GM12878 (cell line): ENCODE data around the gene PMF1. TPM values are rescaled to one million over a fixed set of nuclear protein-coding genes. Genes with fewer than 3 reads are reported as not detected.

ENCODE experiments used
- BACH1 ChIP-seq: fragments of 450-650 bp; IDR thresholded peaks from 2 replicates; pipeline ENCODE4 v1.6.1; 2017; ENCODE audit warnings: mild to moderate bottlenecking, borderline replicate concordance
- BHLHE40 ChIP-seq, 2 experiments: fragments of 450-650 bp in 1 of 2; IDR thresholded peaks; 2 replicates each; pipeline ENCODE4 v1.6.1; 2011 to 2017; ENCODE audit warnings: low read depth in 2 of 2, borderline replicate concordance in 1 of 2, improper control_type of control experiment in 1 of 2, low read length in 1 of 2, mild to moderate bottlenecking in 1 of 2
- CBFB ChIP-seq: IDR thresholded peaks from 2 replicates; pipeline ENCODE4 v1.6.1; 2016; ENCODE audit warnings: antibody characterized with exemption, low read depth
- CHD1 ChIP-seq: IDR thresholded peaks from 2 replicates; pipeline ENCODE4 v1.6.1; 2012; ENCODE audit warnings: low read depth, low read length, improper control_type of control experiment
- CHD2 ChIP-seq: IDR thresholded peaks from 2 replicates; pipeline ENCODE4 v1.6.1; 2011; ENCODE audit warnings: low read depth, low read length, improper control_type of control experiment, borderline replicate concordance
- CREM ChIP-seq: IDR thresholded peaks from 2 replicates; pipeline ENCODE4 v1.6.1; 2014; ENCODE audit warnings: antibody characterized with exemption, low read depth
- DPF2 ChIP-seq: fragments of 450-650 bp; IDR thresholded peaks from 2 replicates; pipeline ENCODE4 v1.6.1; 2017; ENCODE audit warnings: mild to moderate bottlenecking
- HCFC1 ChIP-seq: fragments of 150-350 bp; IDR thresholded peaks from 2 replicates; pipeline ENCODE4 v1.6.1; 2014; ENCODE audit warnings: low read length
- IKZF1 ChIP-seq: fragments of 450-650 bp; conservative IDR thresholded peaks from 2 replicates; pipeline ENCODE4 v1.6.1; 2017; ENCODE audit warnings: antibody characterized with exemption, mild to moderate bottlenecking
- KAT2A ChIP-seq: conservative IDR thresholded peaks from 2 replicates; pipeline ENCODE4 v1.6.1; 2011; ENCODE audit warnings: low read depth, low read length; ENCODE audit not compliant: control insufficient read depth
- KLF5 ChIP-seq: fragments of 450-650 bp; IDR thresholded peaks from 2 replicates; pipeline ENCODE4 v1.6.1; 2014; ENCODE audit warnings: mild to moderate bottlenecking; ENCODE audit not compliant: partially characterized antibody
- MEF2A ChIP-seq: IDR thresholded peaks from 2 replicates; pipeline ENCODE4 v1.6.1; 2011; ENCODE audit warnings: low read depth, mild to moderate bottlenecking, low read length, moderate library complexity; ENCODE audit not compliant: insufficient read depth
- NFYB ChIP-seq: IDR thresholded peaks from 2 replicates; pipeline ENCODE4 v1.6.1; 2011; ENCODE audit warnings: low read depth, mild to moderate bottlenecking, low read length, improper control_type of control experiment, moderate library complexity; ENCODE audit not compliant: insufficient read depth
- PAX5 ChIP-seq: IDR thresholded peaks from 2 replicates; pipeline ENCODE4 v1.6.1; 2011; ENCODE audit warnings: low read depth, low read length, borderline replicate concordance
- POU2F2 ChIP-seq: IDR thresholded peaks from 3 replicates; pipeline ENCODE4 v1.6.1; 2011; ENCODE audit warnings: low read depth, mild to moderate bottlenecking, low read length, borderline replicate concordance
- RAD21 ChIP-seq: IDR thresholded peaks from 2 replicates; pipeline ENCODE4 v1.6.1; 2011; ENCODE audit warnings: mild to moderate bottlenecking, low read depth, low read length, moderate library complexity; ENCODE audit not compliant: insufficient read depth
- RFX5 ChIP-seq: IDR thresholded peaks from 2 replicates; pipeline ENCODE4 v1.6.1; 2011; ENCODE audit warnings: low read depth, low read length, improper control_type of control experiment
- STAT1 ChIP-seq: fragments of 450-650 bp; conservative IDR thresholded peaks from 2 replicates; pipeline ENCODE4 v1.6.1; 2014; ENCODE audit warnings: antibody characterized with exemption, mild to moderate bottlenecking
- STAT3 ChIP-seq: IDR thresholded peaks from 2 replicates; pipeline ENCODE4 v1.6.1; 2011; ENCODE audit warnings: low read depth, low read length, improper control_type of control experiment
- SUZ12 ChIP-seq: fragments of 200-600 bp; sonication (generic); IDR thresholded peaks from one replicate; pipeline ENCODE4 v1.6.1; 2018; ENCODE audit warnings: antibody characterized with exemption, mild to moderate bottlenecking; ENCODE audit not compliant: unreplicated experiment
- TCF12 ChIP-seq: IDR thresholded peaks from 2 replicates; pipeline ENCODE4 v1.6.1; 2011; ENCODE audit warnings: low read depth, mild to moderate bottlenecking, low read length
- TCF3 ChIP-seq: IDR thresholded peaks from 2 replicates; pipeline ENCODE4 v1.6.1; 2012; ENCODE audit warnings: low read depth, mild to moderate bottlenecking, low read length, borderline replicate concordance; ENCODE audit not compliant: insufficient read depth
- ZNF384 ChIP-seq: IDR thresholded peaks from 2 replicates; pipeline ENCODE4 v1.6.1; 2012; ENCODE audit warnings: low read depth, mild to moderate bottlenecking, low read length, improper control_type of control experiment, borderline replicate concordance
- polyA plus RNA-seq, 11 experiments: library from polyadenylated mRNA; depleted of rRNA in 4 of 11; unstranded in 6 of 11; stranded (reverse) in 5 of 11; fragments of >200 nt; fragmentation: Nextera tagmentation in 4 of 11; fragmentation: Illumina TruSeq in 1 of 11; extraction: Ambion mirVana in 4 of 11; extraction: Trizol in 1 of 11; gene quantifications; 1 replicate in 1 of 11; 2 replicates in 10 of 11; pipeline versions ENCODE4 v1.2.1 to v1.2.3, GENCODE V29; 2011 to 2016; ENCODE audit warnings: inconsistent platforms in 2 of 11, missing spikeins in 2 of 11, low read depth in 1 of 11
- total RNA-seq, 4 experiments: library from RNA; depleted of rRNA in 3 of 4; stranded (reverse); fragments of >200 nt in 3 of 4; fragmentation: Illumina TruSeq in 1 of 4; extraction: Trizol in 1 of 4; gene quantifications; 2 replicates each; pipeline versions ENCODE4 v1.2.1 to v1.2.3, GENCODE V29; 2013 to 2021
- TF ChIP-seq, protein P1 (sequence below): fragments of 450-650 bp; conservative IDR thresholded peaks from 2 replicates; pipeline ENCODE4 v1.6.1; 2017; ENCODE audit warnings: mild to moderate bottlenecking, moderate library complexity
- TF ChIP-seq, protein P2 (sequence below): IDR thresholded peaks from 2 replicates; pipeline ENCODE4 v1.6.1; 2011; ENCODE audit warnings: borderline replicate concordance, low read depth, mild to moderate bottlenecking, moderate library complexity, mixed read lengths, low read length; ENCODE audit not compliant: insufficient read depth; ENCODE audit errors: extremely low read length
- TF ChIP-seq, protein P3 (sequence below): IDR thresholded peaks from 2 replicates; pipeline ENCODE4 v1.6.1; 2012; ENCODE audit warnings: low read depth, low read length, improper control_type of control experiment
- TF ChIP-seq, protein P4 (sequence below): fragments of 450-650 bp; IDR thresholded peaks from 2 replicates; pipeline ENCODE4 v1.6.1; 2017; ENCODE audit warnings: antibody characterized with exemption, mild to moderate bottlenecking, moderate library complexity

PMF1 gene
- total and polyA plus RNA-seq, 10 of the 15 experiments (the other 5 are each of a cell fraction or from before 2014, with no cell fraction given), result 6.7 to 105 (median 67.3) TPM

DNA sequence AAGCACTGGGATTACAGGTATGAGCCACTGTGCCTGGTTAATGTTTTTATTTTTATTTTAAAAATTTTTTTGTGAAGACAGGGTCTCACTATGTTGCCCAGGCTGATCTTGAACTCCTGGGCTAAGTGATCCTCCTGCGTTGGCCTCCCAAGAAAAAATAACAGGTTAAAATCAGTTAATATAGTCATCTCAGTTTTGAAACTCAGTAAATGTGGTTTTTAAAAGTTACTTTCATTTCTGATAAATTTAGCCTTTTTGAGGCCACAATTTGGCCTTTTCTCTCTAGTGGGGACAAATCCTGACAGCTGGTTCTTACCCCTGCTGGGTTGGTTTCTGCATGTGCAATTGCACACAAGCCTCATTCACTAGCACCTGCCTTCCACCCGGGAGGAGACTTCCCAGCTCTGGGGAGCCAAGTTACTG lies 13.3 kb downstream of the PMF1 start (continued):
- TF ChIP-seq, protein P1, sequence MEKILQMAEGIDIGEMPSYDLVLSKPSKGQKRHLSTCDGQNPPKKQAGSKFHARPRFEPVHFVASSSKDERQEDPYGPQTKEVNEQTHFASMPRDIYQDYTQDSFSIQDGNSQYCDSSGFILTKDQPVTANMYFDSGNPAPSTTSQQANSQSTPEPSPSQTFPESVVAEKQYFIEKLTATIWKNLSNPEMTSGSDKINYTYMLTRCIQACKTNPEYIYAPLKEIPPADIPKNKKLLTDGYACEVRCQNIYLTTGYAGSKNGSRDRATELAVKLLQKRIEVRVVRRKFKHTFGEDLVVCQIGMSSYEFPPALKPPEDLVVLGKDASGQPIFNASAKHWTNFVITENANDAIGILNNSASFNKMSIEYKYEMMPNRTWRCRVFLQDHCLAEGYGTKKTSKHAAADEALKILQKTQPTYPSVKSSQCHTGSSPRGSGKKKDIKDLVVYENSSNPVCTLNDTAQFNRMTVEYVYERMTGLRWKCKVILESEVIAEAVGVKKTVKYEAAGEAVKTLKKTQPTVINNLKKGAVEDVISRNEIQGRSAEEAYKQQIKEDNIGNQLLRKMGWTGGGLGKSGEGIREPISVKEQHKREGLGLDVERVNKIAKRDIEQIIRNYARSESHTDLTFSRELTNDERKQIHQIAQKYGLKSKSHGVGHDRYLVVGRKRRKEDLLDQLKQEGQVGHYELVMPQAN, result peak; percentile 43; the same call in 1 of the 2 replicates
- TF ChIP-seq DPF2 (peak; percentile 80), KLF5 (no peak), TCF3 (peak; percentile 95; the same call in 1 of the 2 replicates), STAT1 (no peak), TCF12 (peak; percentile 98), BACH1 (peak; percentile 58; the same call in 1 of the 2 replicates), STAT3 (no peak), RFX5 (no peak), NFYB (no peak), CHD2 (peak; percentile 25; the same call in 1 of the 2 replicates), PAX5 (peak; percentile 74; the same call in 1 of the 2 replicates), SUZ12 (no peak), HCFC1 (no peak), CBFB (peak; percentile 78), CHD1 (no peak), POU2F2 (peak; percentile 74; the same call in 1 of the 3 replicates), RAD21 (no peak), IKZF1 (peak; percentile 96), ZNF384 (no peak), CREM (peak; percentile 66; the same call in 1 of the 2 replicates), MEF2A (peak; percentile 98), BHLHE40 (IDR thresholded peaks at IDR 0.05; ENCODE audit: borderline replicate concordance in 1 of 2, low read depth in 2 of 2, low read length in 1 of 2) (peak; percentile 92 to 94), KAT2A (no peak)
- TF ChIP-seq, protein P2, sequence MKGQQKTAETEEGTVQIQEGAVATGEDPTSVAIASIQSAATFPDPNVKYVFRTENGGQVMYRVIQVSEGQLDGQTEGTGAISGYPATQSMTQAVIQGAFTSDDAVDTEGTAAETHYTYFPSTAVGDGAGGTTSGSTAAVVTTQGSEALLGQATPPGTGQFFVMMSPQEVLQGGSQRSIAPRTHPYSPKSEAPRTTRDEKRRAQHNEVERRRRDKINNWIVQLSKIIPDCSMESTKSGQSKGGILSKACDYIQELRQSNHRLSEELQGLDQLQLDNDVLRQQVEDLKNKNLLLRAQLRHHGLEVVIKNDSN, result no peak
- TF ChIP-seq, protein P3, sequence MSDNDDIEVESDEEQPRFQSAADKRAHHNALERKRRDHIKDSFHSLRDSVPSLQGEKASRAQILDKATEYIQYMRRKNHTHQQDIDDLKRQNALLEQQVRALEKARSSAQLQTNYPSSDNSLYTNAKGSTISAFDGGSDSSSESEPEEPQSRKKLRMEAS, result peak; percentile 70
- TF ChIP-seq, protein P4, sequence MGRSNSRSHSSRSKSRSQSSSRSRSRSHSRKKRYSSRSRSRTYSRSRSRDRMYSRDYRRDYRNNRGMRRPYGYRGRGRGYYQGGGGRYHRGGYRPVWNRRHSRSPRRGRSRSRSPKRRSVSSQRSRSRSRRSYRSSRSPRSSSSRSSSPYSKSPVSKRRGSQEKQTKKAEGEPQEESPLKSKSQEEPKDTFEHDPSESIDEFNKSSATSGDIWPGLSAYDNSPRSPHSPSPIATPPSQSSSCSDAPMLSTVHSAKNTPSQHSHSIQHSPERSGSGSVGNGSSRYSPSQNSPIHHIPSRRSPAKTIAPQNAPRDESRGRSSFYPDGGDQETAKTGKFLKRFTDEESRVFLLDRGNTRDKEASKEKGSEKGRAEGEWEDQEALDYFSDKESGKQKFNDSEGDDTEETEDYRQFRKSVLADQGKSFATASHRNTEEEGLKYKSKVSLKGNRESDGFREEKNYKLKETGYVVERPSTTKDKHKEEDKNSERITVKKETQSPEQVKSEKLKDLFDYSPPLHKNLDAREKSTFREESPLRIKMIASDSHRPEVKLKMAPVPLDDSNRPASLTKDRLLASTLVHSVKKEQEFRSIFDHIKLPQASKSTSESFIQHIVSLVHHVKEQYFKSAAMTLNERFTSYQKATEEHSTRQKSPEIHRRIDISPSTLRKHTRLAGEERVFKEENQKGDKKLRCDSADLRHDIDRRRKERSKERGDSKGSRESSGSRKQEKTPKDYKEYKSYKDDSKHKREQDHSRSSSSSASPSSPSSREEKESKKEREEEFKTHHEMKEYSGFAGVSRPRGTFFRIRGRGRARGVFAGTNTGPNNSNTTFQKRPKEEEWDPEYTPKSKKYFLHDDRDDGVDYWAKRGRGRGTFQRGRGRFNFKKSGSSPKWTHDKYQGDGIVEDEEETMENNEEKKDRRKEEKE, result no peak
